ENCODE results near the gene CDCA8. TPM values are rescaled to one million over a fixed set of nuclear protein-coding genes. Genes with fewer than 3 reads are reported as not detected.

Gene CDCA8
- total RNA-seq, 2 experiments from 2014 or later: 73.6 to 78.6 TPM

GRCh38 chr1:37660664-37661063 lies 31.7 kb upstream of the CDCA8 start:
- intact Hi-C loops (cut with micrococcal nuclease): no loop called here
- H3K4me1 Mint-ChIP-seq (ENCODE audit: low read depth): no peaks in the 10 kb centered on the region
- H3K27ac Mint-ChIP-seq: no peak overlapping the region
- peaks cover 2% of the 10 kb centered on the region for H3K27me3 Mint-ChIP-seq (ENCODE audit: low read depth)
- H3K4me3 Mint-ChIP-seq: no peak overlapping the region
- no peaks in the 10 kb centered on the region for H3K9me3 Mint-ChIP-seq
- DNase-seq: no peak
- CTCF ChIA-PET: no interaction called here
- no peaks in the 10 kb centered on the region for H3K36me3 Mint-ChIP-seq (ENCODE audit: low read depth)

- DNase-seq: no peak
- Mint-ChIP-seq H3K9me3 (no peaks in the 10 kb centered on the region), H3K27ac (no peak overlapping the region), H3K4me1 (ENCODE audit: low read depth) (no peaks in the 10 kb centered on the region), H3K4me3 (no peak overlapping the region), H3K27me3 (ENCODE audit: low read depth) (peaks cover 2% of the 10 kb centered on the region), H3K36me3 (ENCODE audit: low read depth) (no peaks in the 10 kb centered on the region)
- intact Hi-C loops (cut with micrococcal nuclease): no loop called here
- CTCF ChIA-PET: no interaction called here
Measured at GRCh38 chr1:37661401-37661800, 30.9 kb upstream of the CDCA8 start.

- Mint-ChIP-seq H3K27me3 (ENCODE audit: low read depth) (no peaks in the 10 kb centered on the region), H3K9me3 (no peaks in the 10 kb centered on the region), H3K4me3 (no peak overlapping the region), H3K36me3 (ENCODE audit: low read depth) (no peaks in the 10 kb centered on the region), H3K4me1 (ENCODE audit: low read depth) (no peaks in the 10 kb centered on the region), H3K27ac (no peak overlapping the region)
- intact Hi-C loops (cut with micrococcal nuclease): no loop called here
- DNase-seq: no peak
- CTCF ChIA-PET: interaction anchor here (2.1 kb wide), 1 partner anchor 59 kb away, joined by 6 read pairs; no protein-coding TSS in a partner anchor
Measured at GRCh38 chr1:37662031-37662755, 30.1 kb upstream of the CDCA8 start.

- CTCF ChIA-PET: interaction anchor here (1.1 to 2.1 kb wide), 3 partner anchors 12 to 60 kb away, joined by 3 to 6 read pairs (median 3); no protein-coding TSS in a partner anchor
- H3K36me3 Mint-ChIP-seq (ENCODE audit: low read depth): no peaks in the 10 kb centered on the region
- no peaks in the 10 kb centered on the region for H3K4me1 Mint-ChIP-seq (ENCODE audit: low read depth)
- H3K9me3 Mint-ChIP-seq: no peaks in the 10 kb centered on the region
- intact Hi-C loops (cut with micrococcal nuclease): no loop called here
- no peak overlapping the region for H3K4me3 Mint-ChIP-seq
- DNase-seq: no peak
- no peak overlapping the region for H3K27ac Mint-ChIP-seq
- H3K27me3 Mint-ChIP-seq (ENCODE audit: low read depth): no peaks in the 10 kb centered on the region
Measured at GRCh38 chr1:37663426-37664000, 28.8 kb upstream of the CDCA8 start.

GRCh38 chr1:37666241-37666867 lies 26.0 kb upstream of the CDCA8 start:
- CTCF ChIA-PET: no interaction called here
- Mint-ChIP-seq H3K27me3 (ENCODE audit: low read depth) (no peaks in the 10 kb centered on the region), H3K36me3 (ENCODE audit: low read depth) (no peaks in the 10 kb centered on the region), H3K4me1 (ENCODE audit: low read depth) (no peaks in the 10 kb centered on the region), H3K9me3 (no peaks in the 10 kb centered on the region), H3K27ac (no peak overlapping the region), H3K4me3 (no peak overlapping the region)
- no peak for DNase-seq
- intact Hi-C loops (cut with micrococcal nuclease): no loop called here

- intact Hi-C loops (cut with micrococcal nuclease): no loop called here
- Mint-ChIP-seq H3K4me3 (no peak overlapping the region), H3K27me3 (ENCODE audit: low read depth) (no peaks in the 10 kb centered on the region), H3K9me3 (no peaks in the 10 kb centered on the region), H3K4me1 (ENCODE audit: low read depth) (peaks cover 2% of the 10 kb centered on the region), H3K27ac (no peak overlapping the region), H3K36me3 (ENCODE audit: low read depth) (no peaks in the 10 kb centered on the region)
- no peak for DNase-seq
- CTCF ChIA-PET: no interaction called here
Measured at GRCh38 chr1:37667023-37667671, 25.2 kb upstream of the CDCA8 start.

- H3K9me3 Mint-ChIP-seq: no peaks in the 10 kb centered on the region
- no peaks in the 10 kb centered on the region for H3K36me3 Mint-ChIP-seq (ENCODE audit: low read depth)
- H3K4me1 Mint-ChIP-seq (ENCODE audit: low read depth): peaks cover 18% of the 10 kb centered on the region
- H3K4me3 Mint-ChIP-seq: no peak overlapping the region
- H3K27me3 Mint-ChIP-seq (ENCODE audit: low read depth): no peaks in the 10 kb centered on the region
- intact Hi-C loops (cut with micrococcal nuclease): no loop called here
- CTCF ChIA-PET: no interaction called here
- H3K27ac Mint-ChIP-seq: no peak overlapping the region
- no peak for DNase-seq
Measured at GRCh38 chr1:37670133-37670532, 22.2 kb upstream of the CDCA8 start.

- Mint-ChIP-seq H3K9me3 (no peaks in the 10 kb centered on the region), H3K27ac (no peak overlapping the region), H3K27me3 (ENCODE audit: low read depth) (no peaks in the 10 kb centered on the region), H3K4me1 (ENCODE audit: low read depth) (peaks cover 20% of the 10 kb centered on the region), H3K4me3 (no peak overlapping the region), H3K36me3 (ENCODE audit: low read depth) (no peaks in the 10 kb centered on the region)
- CTCF ChIA-PET: no interaction called here
- intact Hi-C loops (cut with micrococcal nuclease): no loop called here
- no peak for DNase-seq
Measured at GRCh38 chr1:37671261-37671660, 21.1 kb upstream of the CDCA8 start.

- H3K4me3 Mint-ChIP-seq: no peak overlapping the region
- H3K36me3 Mint-ChIP-seq (ENCODE audit: low read depth): no peaks in the 10 kb centered on the region
- intact Hi-C loops (cut with micrococcal nuclease): no loop called here
- DNase-seq: no peak
- H3K27me3 Mint-ChIP-seq (ENCODE audit: low read depth): no peaks in the 10 kb centered on the region
- no peak overlapping the region for H3K27ac Mint-ChIP-seq
- CTCF ChIA-PET: interaction anchor here (1.7 kb wide), 1 partner anchor 69 kb away, joined by 9 read pairs; no protein-coding TSS in a partner anchor
- H3K9me3 Mint-ChIP-seq: no peaks in the 10 kb centered on the region
- H3K4me1 Mint-ChIP-seq (ENCODE audit: low read depth): peaks cover 20% of the 10 kb centered on the region
Measured at GRCh38 chr1:37672136-37672870, 20.0 kb upstream of the CDCA8 start.

GRCh38 chr1:37673920-37674319 lies 18.4 kb upstream of the CDCA8 start:
- Mint-ChIP-seq H3K4me3 (peak overlapping the region; percentile 10), H3K36me3 (ENCODE audit: low read depth) (no peaks in the 10 kb centered on the region), H3K27ac (no peak overlapping the region), H3K9me3 (no peaks in the 10 kb centered on the region), H3K4me1 (ENCODE audit: low read depth) (peaks cover 20% of the 10 kb centered on the region), H3K27me3 (ENCODE audit: low read depth) (no peaks in the 10 kb centered on the region)
- CTCF ChIA-PET: interaction anchor here (0.7 to 1.7 kb wide), 5 partner anchors 8 to 218 kb away, joined by 3 to 9 read pairs (median 3); no protein-coding TSS in a partner anchor
- intact Hi-C loops (cut with micrococcal nuclease): loop anchor here (1.0 kb wide), 1 partner anchor 18 kb away; the partner anchor contains the start of gene CDCA8
- DNase-seq: peak; percentile 84

- Mint-ChIP-seq H3K27me3 (ENCODE audit: low read depth) (no peaks in the 10 kb centered on the region), H3K4me1 (ENCODE audit: low read depth) (peaks cover 20% of the 10 kb centered on the region), H3K36me3 (ENCODE audit: low read depth) (peaks cover 5% of the 10 kb centered on the region), H3K4me3 (no peak overlapping the region), H3K9me3 (no peaks in the 10 kb centered on the region), H3K27ac (no peak overlapping the region)
- CTCF ChIA-PET: interaction anchor here (0.9 to 1.6 kb wide), 2 partner anchors 9 to 189 kb away, joined by 3 to 4 read pairs; no protein-coding TSS in a partner anchor
- intact Hi-C loops (cut with micrococcal nuclease): no loop called here
- no peak for DNase-seq
Measured at GRCh38 chr1:37676281-37677142, 15.8 kb upstream of the CDCA8 start.
